Loucy (cell line): ENCODE data around the gene EFHD1.

Experiments used
- H2AFZ ChIP-seq: fragments of 200-600 bp; sonication (generic); 2 replicates; pipeline ENCODE4 v1.6.0; 2016; ENCODE audit warnings: antibody characterized with exemption, mild to moderate bottlenecking, low read length, moderate library complexity
- H3F3A ChIP-seq: fragments of 200-600 bp; 2 replicates; pipeline ENCODE4 v1.6.0; 2016; ENCODE audit warnings: antibody characterized with exemption, low read depth, mild to moderate bottlenecking
- H3K27me3 ChIP-seq: fragments of 200-600 bp; sonication (generic); 2 replicates; pipeline ENCODE4 v1.6.1; 2014; ENCODE audit warnings: low read length, mild to moderate bottlenecking; ENCODE audit not compliant: insufficient read depth, poor library complexity, severe bottlenecking
- H3K36me3 ChIP-seq: fragments of 200-600 bp; sonication (generic); 2 replicates; pipeline ENCODE4 v1.6.1; 2016; ENCODE audit warnings: low read length; ENCODE audit not compliant: insufficient read depth
- H3K4me1 ChIP-seq: fragments of 200-600 bp; sonication (generic); 2 replicates; pipeline ENCODE4 v1.5.1; 2014; ENCODE audit warnings: low read length, mild to moderate bottlenecking; ENCODE audit not compliant: insufficient read depth, poor library complexity, severe bottlenecking
- H3K4me2 ChIP-seq: fragments of 200-600 bp; sonication (generic); 2 replicates; pipeline ENCODE4 v1.6.0; 2014; ENCODE audit warnings: antibody characterized with exemption, low read length, low read depth, mild to moderate bottlenecking; ENCODE audit not compliant: poor library complexity, severe bottlenecking
- H3K4me3 ChIP-seq: fragments of 200-600 bp; sonication (generic); 2 replicates; pipeline ENCODE4 v1.5.1; 2014; ENCODE audit warnings: low read length, mild to moderate bottlenecking, mixed read lengths; ENCODE audit not compliant: poor library complexity, severe bottlenecking
- H3K79me2 ChIP-seq: fragments of 200-600 bp; sonication (generic); 2 replicates; pipeline ENCODE4 v1.6.1; 2014; ENCODE audit warnings: low read length; ENCODE audit not compliant: insufficient read depth
- H3K9ac ChIP-seq: fragments of 200-600 bp; sonication (generic); 2 replicates; pipeline ENCODE4 v1.6.0; 2014; ENCODE audit warnings: mild to moderate bottlenecking, low read depth, low read length, moderate library complexity; ENCODE audit not compliant: poor library complexity, severe bottlenecking
- H3K9me2 ChIP-seq: fragments of 200-600 bp; sonication (generic); replicated peaks from 2 replicates; pipeline ENCODE4 v1.6.1; 2016; ENCODE audit warnings: low read depth, low read length, mixed read lengths
- H3K9me3 ChIP-seq: fragments of 200-600 bp; sonication (generic); 2 replicates; pipeline ENCODE4 v1.6.1; 2014; ENCODE audit warnings: mild to moderate bottlenecking, antibody characterized with exemption, low read length, low read depth; ENCODE audit not compliant: insufficient read depth
- H4K20me1 ChIP-seq: fragments of 200-600 bp; sonication (generic); 2 replicates; pipeline ENCODE4 v1.6.0; 2014; ENCODE audit warnings: antibody characterized with exemption, low read length, mild to moderate bottlenecking; ENCODE audit not compliant: insufficient read depth, poor library complexity, severe bottlenecking
- EZH2phosphoT487 ChIP-seq: fragments of 200-600 bp; IDR thresholded peaks from 2 replicates; pipeline ENCODE4 v1.6.1; 2018; ENCODE audit warnings: antibody characterized with exemption, mild to moderate bottlenecking, moderate library complexity, borderline replicate concordance
- TF ChIP-seq, protein P1 (sequence below): fragments of 200-600 bp; sonication (generic); conservative IDR thresholded peaks from 2 replicates; pipeline ENCODE4 v1.5.1; 2014; ENCODE audit warnings: mild to moderate bottlenecking, antibody characterized with exemption, low read length

Gene EFHD1

GRCh38 chr2:232610081-232610480 is 23.3 kb upstream of the EFHD1 start:
- Histone ChIP-seq H3K9me3 (no peaks in the 10 kb centered on the region), H3K4me2 (no peak overlapping the region), H3F3A (no peaks in the 10 kb centered on the region), H3K9ac (no peak overlapping the region), H3K9me2 (no peaks in the 10 kb centered on the region), H2AFZ (no peak overlapping the region), H3K36me3 (no peaks in the 10 kb centered on the region), H3K4me3 (no peak overlapping the region), H3K79me2 (no peaks in the 10 kb centered on the region), H3K4me1 (peaks cover 3% of the 10 kb centered on the region), H4K20me1 (no peaks in the 10 kb centered on the region), H3K27me3 (no peaks in the 10 kb centered on the region)
- TF ChIP-seq EZH2phosphoT487: no peak
- TF ChIP-seq, protein P1, sequence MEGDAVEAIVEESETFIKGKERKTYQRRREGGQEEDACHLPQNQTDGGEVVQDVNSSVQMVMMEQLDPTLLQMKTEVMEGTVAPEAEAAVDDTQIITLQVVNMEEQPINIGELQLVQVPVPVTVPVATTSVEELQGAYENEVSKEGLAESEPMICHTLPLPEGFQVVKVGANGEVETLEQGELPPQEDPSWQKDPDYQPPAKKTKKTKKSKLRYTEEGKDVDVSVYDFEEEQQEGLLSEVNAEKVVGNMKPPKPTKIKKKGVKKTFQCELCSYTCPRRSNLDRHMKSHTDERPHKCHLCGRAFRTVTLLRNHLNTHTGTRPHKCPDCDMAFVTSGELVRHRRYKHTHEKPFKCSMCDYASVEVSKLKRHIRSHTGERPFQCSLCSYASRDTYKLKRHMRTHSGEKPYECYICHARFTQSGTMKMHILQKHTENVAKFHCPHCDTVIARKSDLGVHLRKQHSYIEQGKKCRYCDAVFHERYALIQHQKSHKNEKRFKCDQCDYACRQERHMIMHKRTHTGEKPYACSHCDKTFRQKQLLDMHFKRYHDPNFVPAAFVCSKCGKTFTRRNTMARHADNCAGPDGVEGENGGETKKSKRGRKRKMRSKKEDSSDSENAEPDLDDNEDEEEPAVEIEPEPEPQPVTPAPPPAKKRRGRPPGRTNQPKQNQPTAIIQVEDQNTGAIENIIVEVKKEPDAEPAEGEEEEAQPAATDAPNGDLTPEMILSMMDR: no peak

- no peak overlapping the region for H3K4me2 ChIP-seq
- no peak for TF ChIP-seq EZH2phosphoT487
- TF ChIP-seq, protein P1: no peak
- H4K20me1 ChIP-seq: no peaks in the 10 kb centered on the region
Measured at GRCh38 chr2:232611061-232611460, 22.3 kb upstream of the EFHD1 start.

GRCh38 chr2:232611559-232612218 is 21.7 kb upstream of the EFHD1 start:
- Histone ChIP-seq H3F3A (no peaks in the 10 kb centered on the region), H3K9me2 (no peaks in the 10 kb centered on the region), H3K27me3 (no peaks in the 10 kb centered on the region), H3K9ac (no peak overlapping the region), H3K9me3 (no peaks in the 10 kb centered on the region), H2AFZ (peak overlapping the region; percentile 58; the same call in 1 of the 2 replicates), H3K36me3 (no peaks in the 10 kb centered on the region), H3K4me1 (no peaks in the 10 kb centered on the region), H3K79me2 (no peaks in the 10 kb centered on the region), H4K20me1 (no peaks in the 10 kb centered on the region), H3K4me3 (no peak overlapping the region), H3K4me2 (no peak overlapping the region)
- TF ChIP-seq, protein P1: peak; percentile 95
- no peak for TF ChIP-seq EZH2phosphoT487

More at GRCh38 chr2:232611061-232611460, 22.3 kb upstream of the EFHD1 start:
- no peaks in the 10 kb centered on the region for H3K9me3 ChIP-seq
- H3K9ac ChIP-seq: no peak overlapping the region
- no peaks in the 10 kb centered on the region for H3K9me2 ChIP-seq
- H2AFZ ChIP-seq: no peak overlapping the region
- no peaks in the 10 kb centered on the region for H3K36me3 ChIP-seq
- no peaks in the 10 kb centered on the region for H3F3A ChIP-seq
- H3K4me3 ChIP-seq: no peak overlapping the region
- H3K79me2 ChIP-seq: no peaks in the 10 kb centered on the region
- no peaks in the 10 kb centered on the region for H3K4me1 ChIP-seq
- H3K27me3 ChIP-seq: no peaks in the 10 kb centered on the region
